RWPE2 (cell line): ENCODE results near the gene TP53TG5.
A peak's percentile ranks its signal among the peaks of the same experiment; 100 is the strongest.

Experiments
- ATAC-seq: fragments of 200-7000 bp; cut with Tn5 transposase; 3 replicates; pipeline ENCODE4 v1.9.1; 2021; ENCODE audit warnings: low read depth
- DNase-seq: peaks from one replicate; pipeline ENCODE4 v3.0.0-alpha.2; 2020; ENCODE audit warnings: low spot score
- H3K27ac ChIP-seq: fragments of 450-650 bp; 2 replicates; pipeline ENCODE4 v1.5.1; 2017; ENCODE audit warnings: mild to moderate bottlenecking; ENCODE audit not compliant: poor library complexity, severe bottlenecking
- H3K27me3 ChIP-seq: fragments of 250-450 bp; sonication (Bioruptor Pico); 2 replicates; pipeline ENCODE4 v1.5.1; 2021; ENCODE audit warnings: mild to moderate bottlenecking, moderate library complexity; ENCODE audit not compliant: insufficient read depth, poor library complexity, severe bottlenecking
- H3K36me3 ChIP-seq: fragments of 250-450 bp; sonication (Bioruptor Pico); 2 replicates; pipeline ENCODE4 v1.5.1; 2020; ENCODE audit warnings: low read depth, mild to moderate bottlenecking, moderate library complexity
- H3K4me1 ChIP-seq: fragments of 250-450 bp; sonication (Bioruptor Pico); 2 replicates; pipeline ENCODE4 v1.5.1; 2021; ENCODE audit warnings: mild to moderate bottlenecking, moderate library complexity; ENCODE audit not compliant: insufficient read depth, poor library complexity, severe bottlenecking
- H3K4me3 ChIP-seq: fragments of 250-450 bp; sonication (Bioruptor Pico); 2 replicates; pipeline ENCODE4 v1.5.1; 2021; ENCODE audit warnings: mild to moderate bottlenecking, moderate library complexity; ENCODE audit not compliant: severe bottlenecking
- H3K9me3 ChIP-seq: fragments of 250-450 bp; sonication (Bioruptor Pico); 2 replicates; pipeline ENCODE4 v1.5.1; 2021; ENCODE audit warnings: mild to moderate bottlenecking, moderate library complexity; ENCODE audit not compliant: severe bottlenecking
- TF ChIP-seq, protein P1 (sequence below): fragments of 450-650 bp; IDR thresholded peaks from one replicate; pipeline ENCODE4 v1.5.1; 2017; ENCODE audit warnings: mild to moderate bottlenecking, moderate library complexity; ENCODE audit not compliant: poor library complexity, severe bottlenecking

Gene TP53TG5

GRCh38 chr20:45325371-45325770 is 52.8 kb downstream of the TP53TG5 start:
- peak overlapping the region; percentile 19 for H3K27ac ChIP-seq

GRCh38 chr20:45323731-45324130 is 54.4 kb downstream of the TP53TG5 start:
- Histone ChIP-seq H3K4me3 (no peak overlapping the region), H3K27ac (peak overlapping the region; percentile 19), H3K4me1 (peaks cover 2% of the 10 kb centered on the region), H3K27me3 (no peaks in the 10 kb centered on the region), H3K36me3 (peaks cover 45% of the 10 kb centered on the region), H3K9me3 (no peaks in the 10 kb centered on the region)
- TF ChIP-seq, protein P1, sequence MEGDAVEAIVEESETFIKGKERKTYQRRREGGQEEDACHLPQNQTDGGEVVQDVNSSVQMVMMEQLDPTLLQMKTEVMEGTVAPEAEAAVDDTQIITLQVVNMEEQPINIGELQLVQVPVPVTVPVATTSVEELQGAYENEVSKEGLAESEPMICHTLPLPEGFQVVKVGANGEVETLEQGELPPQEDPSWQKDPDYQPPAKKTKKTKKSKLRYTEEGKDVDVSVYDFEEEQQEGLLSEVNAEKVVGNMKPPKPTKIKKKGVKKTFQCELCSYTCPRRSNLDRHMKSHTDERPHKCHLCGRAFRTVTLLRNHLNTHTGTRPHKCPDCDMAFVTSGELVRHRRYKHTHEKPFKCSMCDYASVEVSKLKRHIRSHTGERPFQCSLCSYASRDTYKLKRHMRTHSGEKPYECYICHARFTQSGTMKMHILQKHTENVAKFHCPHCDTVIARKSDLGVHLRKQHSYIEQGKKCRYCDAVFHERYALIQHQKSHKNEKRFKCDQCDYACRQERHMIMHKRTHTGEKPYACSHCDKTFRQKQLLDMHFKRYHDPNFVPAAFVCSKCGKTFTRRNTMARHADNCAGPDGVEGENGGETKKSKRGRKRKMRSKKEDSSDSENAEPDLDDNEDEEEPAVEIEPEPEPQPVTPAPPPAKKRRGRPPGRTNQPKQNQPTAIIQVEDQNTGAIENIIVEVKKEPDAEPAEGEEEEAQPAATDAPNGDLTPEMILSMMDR: no peak
- DNase-seq: no peak
- peak; percentile 62 for ATAC-seq

More at GRCh38 chr20:45325371-45325770, 52.8 kb downstream of the TP53TG5 start:
- ATAC-seq (peak; percentile 0; the same call in 1 of the 3 replicates), DNase-seq (no peak)
- Histone ChIP-seq H3K4me3 (no peak overlapping the region), H3K36me3 (peaks cover 61% of the 10 kb centered on the region), H3K27me3 (no peaks in the 10 kb centered on the region), H3K9me3 (no peaks in the 10 kb centered on the region), H3K4me1 (no peaks in the 10 kb centered on the region)
- TF ChIP-seq, protein P1: no peak

GRCh38 chr20:45322952-45323383 is 55.2 kb downstream of the TP53TG5 start:
- Histone ChIP-seq H3K27ac (no peak overlapping the region), H3K4me3 (no peak overlapping the region), H3K9me3 (no peaks in the 10 kb centered on the region), H3K36me3 (peaks cover 37% of the 10 kb centered on the region), H3K4me1 (peaks cover 2% of the 10 kb centered on the region), H3K27me3 (no peaks in the 10 kb centered on the region)
- ATAC-seq (peak; percentile 32; the same call in 2 of the 3 replicates), DNase-seq (no peak)
- TF ChIP-seq, protein P1: peak; percentile 94
